Epithelial cell of esophagus (primary cell): ENCODE measurements around the gene MDH1.

Experiments used
- DNase-seq: peaks from one replicate; pipeline ENCODE4 v3.0.0; 2010; ENCODE audit warnings: low read depth
- H3K4me3 ChIP-seq: 2 replicates; pipeline ENCODE4 v1.5.1; 2011; ENCODE audit warnings: mild to moderate bottlenecking, low read length, control low read depth
- TF ChIP-seq, protein P1 (sequence below): IDR thresholded peaks from 2 replicates; pipeline ENCODE4 v1.5.1; 2011; ENCODE audit warnings: low read depth, mild to moderate bottlenecking, low read length, control low read depth, inconsistent platforms; ENCODE audit not compliant: insufficient read depth; ENCODE audit errors: missing control alignments

The MDH1 gene

DNA sequence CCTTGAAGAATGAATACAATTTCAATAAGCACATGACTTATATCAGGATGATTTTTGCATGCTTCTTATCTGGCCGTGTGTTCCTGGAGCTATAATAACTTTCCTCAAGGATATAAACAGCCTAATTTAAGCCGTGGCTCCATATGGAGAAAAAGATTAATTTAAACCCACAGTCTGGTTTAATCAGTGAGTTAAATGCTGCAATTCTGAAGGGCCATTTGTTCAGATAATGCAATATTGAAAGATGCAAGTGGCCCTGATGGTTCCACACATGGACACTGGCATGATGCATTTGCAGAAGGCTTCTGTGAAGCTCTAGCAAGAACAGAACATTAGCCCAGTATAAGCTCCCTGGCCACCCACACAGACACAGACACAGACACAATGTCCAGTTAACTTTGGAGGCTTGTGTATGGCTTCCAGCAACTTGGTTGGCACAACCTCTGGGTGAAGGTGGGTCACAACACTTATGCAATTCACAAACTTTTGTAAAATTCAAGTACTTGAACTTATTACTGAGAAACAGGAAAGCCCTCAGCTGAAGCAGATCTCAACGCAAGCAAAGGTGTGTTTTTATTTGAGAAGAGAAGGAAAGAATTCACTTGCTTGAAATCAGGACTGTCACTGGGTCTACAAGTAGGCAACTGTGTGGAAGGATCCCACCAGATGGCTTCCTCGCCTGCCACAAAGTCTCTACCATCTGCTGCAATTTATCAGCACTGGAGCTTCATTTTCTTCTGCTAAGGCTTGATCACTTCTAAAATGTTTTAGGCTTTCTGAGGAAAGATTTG lies 63.3 kb downstream of the MDH1 start:
- DNase-seq: no peak
- TF ChIP-seq, protein P1, sequence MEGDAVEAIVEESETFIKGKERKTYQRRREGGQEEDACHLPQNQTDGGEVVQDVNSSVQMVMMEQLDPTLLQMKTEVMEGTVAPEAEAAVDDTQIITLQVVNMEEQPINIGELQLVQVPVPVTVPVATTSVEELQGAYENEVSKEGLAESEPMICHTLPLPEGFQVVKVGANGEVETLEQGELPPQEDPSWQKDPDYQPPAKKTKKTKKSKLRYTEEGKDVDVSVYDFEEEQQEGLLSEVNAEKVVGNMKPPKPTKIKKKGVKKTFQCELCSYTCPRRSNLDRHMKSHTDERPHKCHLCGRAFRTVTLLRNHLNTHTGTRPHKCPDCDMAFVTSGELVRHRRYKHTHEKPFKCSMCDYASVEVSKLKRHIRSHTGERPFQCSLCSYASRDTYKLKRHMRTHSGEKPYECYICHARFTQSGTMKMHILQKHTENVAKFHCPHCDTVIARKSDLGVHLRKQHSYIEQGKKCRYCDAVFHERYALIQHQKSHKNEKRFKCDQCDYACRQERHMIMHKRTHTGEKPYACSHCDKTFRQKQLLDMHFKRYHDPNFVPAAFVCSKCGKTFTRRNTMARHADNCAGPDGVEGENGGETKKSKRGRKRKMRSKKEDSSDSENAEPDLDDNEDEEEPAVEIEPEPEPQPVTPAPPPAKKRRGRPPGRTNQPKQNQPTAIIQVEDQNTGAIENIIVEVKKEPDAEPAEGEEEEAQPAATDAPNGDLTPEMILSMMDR: no peak
- no peak overlapping the region for H3K4me3 ChIP-seq

DNA sequence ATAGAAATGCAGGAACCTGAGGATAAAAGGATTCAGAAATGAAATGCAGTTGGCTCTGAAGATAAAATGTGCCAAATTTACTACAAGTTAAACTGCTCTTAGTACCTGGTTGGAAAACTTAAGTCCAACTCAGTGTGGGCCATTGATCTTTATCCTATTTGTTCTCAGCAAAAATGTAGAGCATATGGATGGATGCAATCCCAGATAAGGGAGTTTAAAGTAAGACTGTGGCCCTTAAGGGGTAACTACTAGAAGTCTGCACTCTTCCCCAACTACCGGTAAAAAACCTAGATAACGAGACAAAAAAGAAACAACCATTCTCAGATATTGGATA lies 63.9 kb downstream of the MDH1 start:
- no peak for DNase-seq
- TF ChIP-seq, protein P1: no peak
- H3K4me3 ChIP-seq: no peak overlapping the region

DNA sequence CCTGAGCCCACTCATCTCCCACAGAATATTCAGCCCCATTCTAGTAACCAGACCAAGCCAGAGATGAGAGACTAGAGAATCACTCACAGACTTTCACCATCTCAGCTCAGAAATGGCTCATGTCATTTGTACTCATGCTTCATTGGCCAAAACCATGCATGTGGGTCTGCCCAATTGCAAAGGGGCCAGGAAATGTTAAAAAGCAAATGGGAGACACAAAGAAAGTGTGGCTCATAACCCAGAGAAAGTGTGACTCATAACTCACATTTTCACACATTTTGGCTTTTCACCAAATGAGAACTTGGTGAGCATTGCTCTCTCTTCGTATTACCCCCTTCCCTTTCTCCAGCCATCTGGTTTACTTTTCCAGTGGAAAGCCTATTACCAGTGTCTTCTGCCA lies 66.2 kb downstream of the MDH1 start:
- H3K4me3 ChIP-seq: no peak overlapping the region
- DNase-seq: peak; percentile 43
- TF ChIP-seq, protein P1: no peak
